KMS-11 (cell line): ENCODE measurements around the gene REEP1.

Experiments used
- H2AFZ ChIP-seq: fragments of 200-600 bp; sonication (generic); 2 replicates; pipeline ENCODE4 v1.6.1; 2016; ENCODE audit warnings: antibody characterized with exemption, mixed run types, low read depth
- H3K27ac ChIP-seq: fragments of 200-600 bp; sonication (generic); 2 replicates; pipeline ENCODE4 v1.6.1; 2016; ENCODE audit warnings: mild to moderate bottlenecking, mixed run types
- H3K27me3 ChIP-seq: fragments of 200-600 bp; sonication (generic); 2 replicates; pipeline ENCODE4 v1.6.1; 2017; ENCODE audit warnings: mild to moderate bottlenecking, low read depth, mixed run types, moderate library complexity; ENCODE audit not compliant: insufficient read depth
- H3K36me3 ChIP-seq: fragments of 200-600 bp; sonication (generic); 2 replicates; pipeline ENCODE4 v1.6.1; 2017; ENCODE audit warnings: mild to moderate bottlenecking, mixed run types; ENCODE audit not compliant: insufficient read depth
- H3K4me1 ChIP-seq: fragments of 200-600 bp; sonication (generic); 2 replicates; pipeline ENCODE4 v1.6.1; 2016; ENCODE audit warnings: mild to moderate bottlenecking, low read depth, mixed run types; ENCODE audit not compliant: poor library complexity, severe bottlenecking
- H3K4me2 ChIP-seq: fragments of 200-600 bp; sonication (generic); 2 replicates; pipeline ENCODE4 v1.7.0; 2016; ENCODE audit warnings: mild to moderate bottlenecking, mixed run types
- H3K4me3 ChIP-seq: fragments of 200-600 bp; sonication (generic); IDR thresholded peaks from 2 replicates; pipeline ENCODE4 v1.6.1; 2017; ENCODE audit warnings: low read depth, low read length, mixed read lengths; ENCODE audit not compliant: insufficient read depth
- H3K79me2 ChIP-seq: fragments of 200-600 bp; sonication (generic); 2 replicates; pipeline ENCODE4 v1.6.1; 2016; ENCODE audit warnings: low read depth, mixed run types; ENCODE audit not compliant: insufficient read depth
- H3K9ac ChIP-seq: fragments of 200-600 bp; sonication (generic); 2 replicates; pipeline ENCODE4 v1.6.1; 2016; ENCODE audit warnings: mild to moderate bottlenecking, mixed run types
- H4K20me1 ChIP-seq: fragments of 200-600 bp; sonication (generic); 2 replicates; pipeline ENCODE4 v1.6.1; 2016; ENCODE audit warnings: mild to moderate bottlenecking, mixed run types; ENCODE audit not compliant: insufficient read depth
- TF ChIP-seq, protein P1 (sequence below): fragments of 200-600 bp; sonication (generic); conservative IDR thresholded peaks from 2 replicates; pipeline ENCODE4 v1.6.1; 2017; ENCODE audit warnings: low read depth, mild to moderate bottlenecking, antibody characterized with exemption, low read length, moderate library complexity, mixed read lengths

The REEP1 gene

DNA sequence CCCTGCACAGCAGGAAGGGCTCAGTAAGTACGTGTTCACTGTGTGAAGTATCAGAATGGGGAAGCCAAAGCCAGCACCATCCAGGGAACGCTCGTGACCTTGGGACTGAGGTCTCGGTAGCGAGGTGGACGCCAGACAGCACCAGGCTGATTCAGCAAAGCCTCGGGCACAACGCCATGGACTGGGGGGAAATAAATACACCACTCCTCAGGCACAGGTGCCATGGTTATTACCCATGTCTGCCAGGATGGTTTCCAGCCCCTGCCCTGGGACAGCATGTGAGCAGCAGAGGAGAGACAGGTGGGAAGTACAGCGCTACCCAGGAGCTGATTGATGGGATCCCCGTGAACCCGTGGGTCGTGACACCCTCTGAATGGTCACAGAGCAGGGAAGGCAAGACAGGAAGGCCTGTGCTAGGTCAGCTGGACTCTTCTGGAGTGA lies 53.0 kb downstream of the REEP1 start:
- no peaks in the 10 kb centered on the region for H4K20me1 ChIP-seq
- no peak overlapping the region for H2AFZ ChIP-seq
- TF ChIP-seq, protein P1, sequence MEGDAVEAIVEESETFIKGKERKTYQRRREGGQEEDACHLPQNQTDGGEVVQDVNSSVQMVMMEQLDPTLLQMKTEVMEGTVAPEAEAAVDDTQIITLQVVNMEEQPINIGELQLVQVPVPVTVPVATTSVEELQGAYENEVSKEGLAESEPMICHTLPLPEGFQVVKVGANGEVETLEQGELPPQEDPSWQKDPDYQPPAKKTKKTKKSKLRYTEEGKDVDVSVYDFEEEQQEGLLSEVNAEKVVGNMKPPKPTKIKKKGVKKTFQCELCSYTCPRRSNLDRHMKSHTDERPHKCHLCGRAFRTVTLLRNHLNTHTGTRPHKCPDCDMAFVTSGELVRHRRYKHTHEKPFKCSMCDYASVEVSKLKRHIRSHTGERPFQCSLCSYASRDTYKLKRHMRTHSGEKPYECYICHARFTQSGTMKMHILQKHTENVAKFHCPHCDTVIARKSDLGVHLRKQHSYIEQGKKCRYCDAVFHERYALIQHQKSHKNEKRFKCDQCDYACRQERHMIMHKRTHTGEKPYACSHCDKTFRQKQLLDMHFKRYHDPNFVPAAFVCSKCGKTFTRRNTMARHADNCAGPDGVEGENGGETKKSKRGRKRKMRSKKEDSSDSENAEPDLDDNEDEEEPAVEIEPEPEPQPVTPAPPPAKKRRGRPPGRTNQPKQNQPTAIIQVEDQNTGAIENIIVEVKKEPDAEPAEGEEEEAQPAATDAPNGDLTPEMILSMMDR, result no peak
- no peaks in the 10 kb centered on the region for H3K79me2 ChIP-seq
- no peaks in the 10 kb centered on the region for H3K36me3 ChIP-seq
- H3K4me3 ChIP-seq, result no peak overlapping the region
- no peaks in the 10 kb centered on the region for H3K4me1 ChIP-seq
- no peaks in the 10 kb centered on the region for H3K27me3 ChIP-seq
- no peak overlapping the region for H3K4me2 ChIP-seq
- no peak overlapping the region for H3K9ac ChIP-seq
- H3K27ac ChIP-seq, result no peak overlapping the region

DNA sequence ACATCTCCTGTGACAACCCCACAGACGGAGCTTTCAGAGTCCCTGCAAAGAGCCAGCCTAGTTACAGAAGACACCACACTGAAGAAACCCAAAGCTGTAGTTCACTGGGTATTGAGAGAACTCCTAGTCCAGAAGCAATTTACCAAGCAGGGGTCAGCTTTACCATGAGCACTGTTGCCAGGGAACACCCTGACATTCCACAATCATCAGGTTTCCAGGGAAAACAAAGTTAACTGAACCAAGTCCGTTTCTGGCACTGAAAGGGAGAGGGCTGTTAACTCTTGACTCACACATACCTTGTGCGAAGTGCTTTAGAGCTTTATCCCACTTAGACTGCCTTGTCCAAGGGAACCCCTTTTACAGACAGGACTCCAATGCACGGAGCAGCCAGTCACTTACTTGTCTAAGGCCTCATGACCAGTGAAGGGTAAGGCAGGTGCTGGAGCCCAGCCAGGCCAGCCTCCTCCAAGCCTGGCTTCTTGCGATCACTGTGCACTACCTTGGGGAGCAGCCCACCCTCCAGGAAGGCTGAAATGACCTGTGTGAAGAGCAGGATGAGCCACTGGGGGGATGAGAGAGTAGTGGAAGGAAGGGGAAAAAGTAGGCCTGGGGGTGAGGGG lies 53.9 kb downstream of the REEP1 start:
- TF ChIP-seq, protein P1, result no peak
- Histone ChIP-seq H3K27me3 (no peaks in the 10 kb centered on the region), H3K27ac (no peak overlapping the region)

DNA sequence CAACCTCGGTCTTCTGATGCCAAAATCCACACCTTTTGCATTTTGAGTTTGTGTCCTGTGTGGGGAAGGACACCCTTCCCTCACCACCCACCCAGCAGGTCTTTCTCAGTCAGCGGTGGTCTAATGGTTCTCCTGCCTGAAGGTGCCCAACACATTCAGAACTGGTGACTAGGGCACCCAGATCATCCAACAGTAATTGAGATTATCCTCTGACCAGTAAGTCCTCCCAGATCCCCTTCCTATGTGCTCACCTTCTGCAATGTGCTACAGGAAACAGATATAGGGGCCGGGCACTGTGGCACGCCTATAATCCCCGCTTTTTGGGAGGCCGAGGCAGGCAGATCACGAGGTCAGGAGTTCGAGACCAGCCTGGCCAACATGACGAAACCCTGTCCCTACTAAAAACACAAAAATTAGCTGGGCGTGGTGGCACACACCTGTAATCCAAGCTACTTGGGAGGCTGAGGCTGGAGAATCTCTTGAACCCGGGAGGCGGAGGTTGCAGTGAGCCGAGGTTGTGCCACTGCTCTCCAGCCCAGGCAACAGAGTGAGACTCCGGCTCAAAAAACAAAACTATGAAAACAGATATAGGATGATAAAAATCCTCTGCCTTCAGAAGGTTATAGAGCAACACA lies 56.2 kb downstream of the REEP1 start:
- Histone ChIP-seq H3K27me3 (no peaks in the 10 kb centered on the region), H3K4me2 (no peak overlapping the region), H3K79me2 (no peaks in the 10 kb centered on the region), H3K27ac (no peak overlapping the region), H4K20me1 (no peaks in the 10 kb centered on the region), H3K36me3 (no peaks in the 10 kb centered on the region), H2AFZ (no peak overlapping the region), H3K9ac (no peak overlapping the region), H3K4me1 (no peaks in the 10 kb centered on the region), H3K4me3 (no peak overlapping the region)
- TF ChIP-seq, protein P1, result no peak

More for the DNA sequence above, 53.9 kb downstream of the REEP1 start:
- Histone ChIP-seq H3K36me3 (no peaks in the 10 kb centered on the region), H3K4me3 (no peak overlapping the region), H3K9ac (no peak overlapping the region), H3K4me1 (no peaks in the 10 kb centered on the region), H2AFZ (no peak overlapping the region), H4K20me1 (no peaks in the 10 kb centered on the region), H3K4me2 (no peak overlapping the region), H3K79me2 (no peaks in the 10 kb centered on the region)

DNA sequence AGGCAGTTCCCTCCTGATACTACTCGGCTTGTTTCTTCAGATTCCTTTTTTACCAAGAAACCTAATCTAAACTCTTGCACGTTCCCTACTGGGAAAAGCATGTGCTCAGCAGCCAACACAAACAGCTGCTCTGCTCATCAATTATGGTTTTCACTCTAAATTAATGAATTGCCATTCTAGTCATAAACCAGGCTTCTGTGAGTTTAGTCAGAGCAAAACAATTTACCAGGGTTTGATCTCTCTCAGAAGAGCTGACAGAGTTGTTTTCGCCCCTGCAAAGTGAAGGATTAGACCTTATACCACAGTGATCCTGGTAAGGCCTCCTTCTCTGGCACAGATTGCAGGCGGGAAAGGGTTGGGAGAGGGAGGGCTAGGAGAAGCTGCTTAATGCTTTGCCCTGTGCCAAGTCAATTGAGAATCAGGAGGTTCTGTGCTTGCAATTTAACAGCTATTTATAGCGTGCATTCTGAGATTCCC lies 57.2 kb downstream of the REEP1 start:
- Histone ChIP-seq H3K9ac (no peak overlapping the region), H3K36me3 (no peaks in the 10 kb centered on the region), H3K27me3 (no peaks in the 10 kb centered on the region), H3K4me2 (no peak overlapping the region), H4K20me1 (no peaks in the 10 kb centered on the region), H2AFZ (no peak overlapping the region), H3K4me3 (no peak overlapping the region), H3K27ac (no peak overlapping the region), H3K4me1 (no peaks in the 10 kb centered on the region), H3K79me2 (no peaks in the 10 kb centered on the region)
- TF ChIP-seq, protein P1, result no peak
